T47D (cell line): Measurements from ENCODE around the gene RUNX3.

Source experiments
- DNase-seq, 2 experiments: peaks; one replicate each; pipeline versions ENCODE4 v3.0.0 to v3.0.0-alpha.2; 2011 to 2012; ENCODE audit warnings: low read depth in 1 of 2, low spot score in 1 of 2
- JUND ChIP-seq: IDR thresholded peaks from 2 replicates; pipeline ENCODE4 v1.6.1; 2012; ENCODE audit warnings: low read depth
- in situ Hi-C: cut with HindIII; loops from 2 replicates; pipeline ENCODE4 v1.10.0; 2016; ENCODE audit warnings: low sequenced_read_pairs, low pct_unique_long_range_greater_than_20kb

RUNX3 gene

GRCh38 chr1:24926563-24927249, 3.4 kb downstream of the RUNX3 start:
- in situ Hi-C loops = no loop called here
- DNase-seq = peak; percentile 34 to 86
- no peak for TF ChIP-seq JUND

- no peak for DNase-seq
- in situ Hi-C loops = no loop called here
These were observed 4.1 kb downstream of the RUNX3 start for GRCh38 chr1:24925963-24926362.

GRCh38 chr1:24925082-24925779, 4.8 kb downstream of the RUNX3 start:
- in situ Hi-C loops = no loop called here
- DNase-seq = no peak
- TF ChIP-seq JUND = no peak

More at GRCh38 chr1:24925963-24926362, 4.1 kb downstream of the RUNX3 start:
- no peak for TF ChIP-seq JUND

- TF ChIP-seq JUND = no peak
- in situ Hi-C loops = no loop called here
- DNase-seq = no peak
These were observed 6.5 kb downstream of the RUNX3 start for GRCh38 chr1:24923485-24924113.

- no peak for DNase-seq
- TF ChIP-seq JUND = no peak
- in situ Hi-C loops = no loop called here
These were observed 8.0 kb downstream of the RUNX3 start for GRCh38 chr1:24921938-24922662.

GRCh38 chr1:24921412-24921811, 8.7 kb downstream of the RUNX3 start:
- no peak for TF ChIP-seq JUND
- no peak for DNase-seq
- in situ Hi-C loops = no loop called here

- TF ChIP-seq JUND = no peak
- in situ Hi-C loops = no loop called here
- DNase-seq = no peak
These were observed 9.5 kb downstream of the RUNX3 start for GRCh38 chr1:24920533-24920925.

GRCh38 chr1:24919791-24920532, 10.1 kb downstream of the RUNX3 start:
- DNase-seq = no peak
- TF ChIP-seq JUND = no peak
- in situ Hi-C loops = no loop called here

GRCh38 chr1:24918995-24919605, 11.0 kb downstream of the RUNX3 start:
- DNase-seq = no peak
- TF ChIP-seq JUND = no peak
- in situ Hi-C loops = no loop called here

GRCh38 chr1:24918370-24918769, 11.7 kb downstream of the RUNX3 start:
- DNase-seq = no peak
- in situ Hi-C loops = no loop called here
- no peak for TF ChIP-seq JUND

GRCh38 chr1:24917327-24918074, 12.6 kb downstream of the RUNX3 start:
- DNase-seq = no peak
- in situ Hi-C loops = no loop called here

More at GRCh38 chr1:24917327-24918074, 12.6 kb downstream of the RUNX3 start:
- TF ChIP-seq JUND = no peak
